Right lung (tissue), 5 donors: ENCODE data around the gene LCP2. TPM values are rescaled to one million over a fixed set of nuclear protein-coding genes. Genes with fewer than 3 reads are reported as not detected.

Experiments
- DNase-seq, 2 donors: peaks; one replicate each; pipeline ENCODE4 v3.0.0-alpha.2; 2013
- polyA plus RNA-seq, 5 donors: library from polyadenylated mRNA; unstranded; fragments of 120-200 nt; gene quantifications; one replicate each; pipeline versions ENCODE4 v1.2.1 to v1.2.3, GENCODE V29; 2013; ENCODE audit warnings: inconsistent platforms in 1 of 5, low replicate concordance in 1 of 5; ENCODE audit not compliant: insufficient read length in 5 of 5, insufficient read depth in 1 of 5

LCP2 gene
- polyA plus RNA-seq, 5 donors = 6.1 to 10.1 (median 8.3) TPM

GRCh38 chr5:170296935-170297588 is 515 bp downstream of the LCP2 start:
- DNase-seq = no peak

GRCh38 chr5:170296036-170296934 is 1.3 kb downstream of the LCP2 start:
- no peak for DNase-seq

GRCh38 chr5:170294556-170294955 is 3.0 kb downstream of the LCP2 start:
- no peak for DNase-seq

GRCh38 chr5:170294057-170294456 is 3.5 kb downstream of the LCP2 start:
- no peak for DNase-seq

GRCh38 chr5:170293273-170293672 is 4.3 kb downstream of the LCP2 start:
- no peak for DNase-seq

GRCh38 chr5:170292179-170293104 is 5.1 kb downstream of the LCP2 start:
- DNase-seq = no peak

GRCh38 chr5:170290498-170290897 is 7.1 kb downstream of the LCP2 start:
- DNase-seq = no peak

- DNase-seq = no peak
These were observed 7.8 kb downstream of the LCP2 start for GRCh38 chr5:170289764-170290163.

GRCh38 chr5:170289121-170289520 is 8.5 kb downstream of the LCP2 start:
- DNase-seq = no peak

- DNase-seq = no peak
These were observed 9.0 kb downstream of the LCP2 start for GRCh38 chr5:170288551-170288950.

GRCh38 chr5:170288151-170288550 is 9.4 kb downstream of the LCP2 start:
- no peak for DNase-seq

- peak; percentile 88 to 89 for DNase-seq
These were observed 10.0 kb downstream of the LCP2 start for GRCh38 chr5:170287532-170287931.

- DNase-seq = no peak
These were observed 11.1 kb downstream of the LCP2 start for GRCh38 chr5:170286386-170286925.

GRCh38 chr5:170285181-170285580 is 12.4 kb downstream of the LCP2 start:
- no peak for DNase-seq

GRCh38 chr5:170284231-170284630 is 13.3 kb downstream of the LCP2 start:
- DNase-seq = no peak

GRCh38 chr5:170283296-170283695 is 14.3 kb downstream of the LCP2 start:
- no peak for DNase-seq

- no peak for DNase-seq
These were observed 17.5 kb downstream of the LCP2 start for GRCh38 chr5:170280011-170280493.

GRCh38 chr5:170279459-170279817 is 18.1 kb downstream of the LCP2 start:
- DNase-seq = no peak

- no peak for DNase-seq
These were observed 18.7 kb downstream of the LCP2 start for GRCh38 chr5:170278611-170279458.

GRCh38 chr5:170277867-170278281 is 19.7 kb downstream of the LCP2 start:
- no peak for DNase-seq

GRCh38 chr5:170276140-170276539 is 21.4 kb downstream of the LCP2 start:
- DNase-seq = no peak
